GM18498 (cell line): ENCODE measurements around the gene KRTAP9-9.
"Not testable (repeated sequence)": the region's sequence is repeated elsewhere in the genome, so short reads cannot be mapped to it uniquely, and the experiment has no call there.

Experiments
- ATAC-seq: cut with Tn5 transposase; IDR thresholded peaks from one replicate; pipeline ENCODE4 v1.9.1; 2021; ENCODE audit warnings: mild to moderate bottlenecking, moderate library complexity; ENCODE audit not compliant: unreplicated experiment

KRTAP9-9 gene

DNA sequence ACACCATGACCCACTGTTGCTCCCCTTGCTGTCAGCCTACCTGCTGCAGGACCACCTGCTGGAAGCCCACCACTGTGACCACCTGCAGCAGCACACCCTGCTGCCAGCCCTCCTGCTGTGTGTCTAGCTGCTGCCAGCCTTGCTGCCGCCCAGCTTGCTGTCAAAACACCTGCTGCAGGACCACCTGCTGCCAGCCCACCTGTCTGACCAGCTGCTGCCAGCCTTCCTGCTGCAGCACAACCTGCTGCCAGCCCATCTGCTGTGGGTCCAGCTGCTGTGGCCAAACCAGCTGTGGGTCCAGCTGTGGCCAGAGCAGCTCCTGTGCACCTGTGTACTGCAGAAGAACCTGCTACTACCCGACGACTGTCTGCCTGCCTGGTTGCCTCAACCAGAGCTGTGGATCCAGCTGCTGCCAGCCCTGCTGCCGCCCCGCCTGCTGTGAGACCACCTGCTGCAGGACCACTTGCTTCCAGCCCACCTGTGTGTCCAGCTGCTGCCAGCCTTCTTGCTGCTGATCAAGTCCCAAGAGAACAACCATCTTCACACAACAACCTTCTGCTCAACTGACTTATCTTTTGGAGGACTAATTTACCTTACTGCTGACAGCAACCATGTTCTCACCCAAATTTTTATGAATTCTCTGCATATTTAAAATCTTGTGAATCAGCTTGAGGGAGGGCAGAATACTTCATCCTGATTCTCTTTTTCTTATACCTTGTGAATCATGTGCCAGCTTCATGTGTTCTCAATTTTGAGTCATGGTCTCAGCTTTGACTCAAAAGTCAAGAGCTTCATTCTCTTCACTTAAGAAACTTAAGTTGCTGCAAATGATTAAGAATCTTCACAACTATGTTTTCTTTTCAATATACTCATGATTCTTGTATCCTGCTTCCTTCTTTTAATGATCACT is at the start of gene KRTAP9-9:
TSS of gene KRTAP9-9 (plus strand) at position 4 of the 910 bp plus-strand sequence.
- ATAC-seq, result not testable (repeated sequence)

DNA sequence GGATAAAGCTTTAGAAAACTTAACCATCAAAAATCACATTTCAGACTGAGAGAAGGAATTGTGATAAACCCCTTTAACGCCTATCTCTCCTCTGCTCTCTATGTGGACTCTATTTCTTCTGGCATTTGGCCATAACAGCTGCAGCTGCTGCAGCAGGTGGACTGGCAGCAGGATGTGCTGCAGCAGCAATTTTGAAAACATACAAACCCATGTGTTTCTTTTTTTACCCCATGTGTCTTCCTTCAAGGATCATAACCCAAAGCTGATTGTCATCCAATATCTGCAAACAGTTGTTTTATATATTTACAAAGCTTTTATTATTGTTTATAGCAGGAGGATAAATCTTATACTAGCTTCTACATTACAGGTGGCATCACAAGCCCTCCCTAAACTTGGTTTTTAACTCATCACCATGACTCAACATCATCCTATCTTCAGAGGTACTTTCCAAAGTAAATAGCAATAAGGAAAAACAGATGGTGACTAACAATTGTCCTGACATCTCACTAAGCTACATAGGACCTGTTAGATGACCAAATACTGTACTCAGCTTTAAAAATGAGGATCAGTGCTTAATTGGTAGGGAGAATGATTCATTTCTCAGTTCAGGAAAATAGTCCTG is 43.2 kb upstream of the KRTAP9-9 start:
- ATAC-seq, result no peak

DNA sequence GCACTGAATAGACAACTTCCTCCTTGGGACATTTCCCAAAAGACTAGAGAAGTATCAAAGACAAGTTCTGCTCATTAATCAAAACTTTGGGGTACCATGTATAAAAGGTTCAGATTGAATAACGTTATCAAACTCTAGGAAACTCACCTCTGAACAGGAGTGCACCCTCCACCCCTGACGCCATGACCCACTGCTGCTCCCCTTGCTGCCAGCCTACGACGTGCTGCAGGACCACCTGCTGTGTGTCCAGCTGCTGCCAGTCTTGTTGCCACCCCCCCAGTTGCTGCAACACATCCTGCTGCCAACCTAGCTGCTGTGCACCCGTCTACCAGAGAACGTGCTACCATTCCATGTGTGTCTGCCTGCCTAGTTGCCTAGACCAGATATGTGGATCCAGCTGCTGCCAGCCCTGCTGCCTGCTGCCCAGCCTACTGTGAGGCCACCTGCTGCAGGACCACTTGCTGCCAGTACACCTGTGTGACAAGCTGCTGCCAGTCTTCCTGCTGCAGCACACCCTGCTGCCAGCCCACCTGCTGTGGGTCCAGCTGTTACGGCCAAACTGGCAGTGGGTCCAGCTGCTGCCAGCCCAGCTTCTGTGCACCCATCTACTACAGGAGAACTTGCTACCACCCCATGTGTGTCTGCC is 42.5 kb upstream of the KRTAP9-9 start:
- no peak for ATAC-seq

DNA sequence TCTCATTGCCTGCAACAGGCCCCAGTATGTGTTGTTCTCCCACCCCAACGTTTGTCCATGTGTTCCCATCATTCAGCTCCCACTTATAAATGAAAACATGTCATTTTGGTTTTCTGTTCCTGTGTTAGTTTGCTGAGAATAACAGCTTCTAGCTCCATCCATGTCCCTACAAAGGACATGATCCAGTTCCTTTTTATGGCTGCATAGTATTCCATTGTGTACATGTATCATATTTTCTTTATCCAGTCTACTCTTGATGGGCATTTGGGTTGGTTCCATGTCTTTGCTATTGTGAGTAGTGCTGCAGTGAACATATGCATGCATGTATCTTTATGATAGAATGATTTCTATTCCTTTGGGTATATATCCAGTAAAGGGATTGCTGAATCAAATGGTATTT is 39.5 kb upstream of the KRTAP9-9 start:
- no peak for ATAC-seq

DNA sequence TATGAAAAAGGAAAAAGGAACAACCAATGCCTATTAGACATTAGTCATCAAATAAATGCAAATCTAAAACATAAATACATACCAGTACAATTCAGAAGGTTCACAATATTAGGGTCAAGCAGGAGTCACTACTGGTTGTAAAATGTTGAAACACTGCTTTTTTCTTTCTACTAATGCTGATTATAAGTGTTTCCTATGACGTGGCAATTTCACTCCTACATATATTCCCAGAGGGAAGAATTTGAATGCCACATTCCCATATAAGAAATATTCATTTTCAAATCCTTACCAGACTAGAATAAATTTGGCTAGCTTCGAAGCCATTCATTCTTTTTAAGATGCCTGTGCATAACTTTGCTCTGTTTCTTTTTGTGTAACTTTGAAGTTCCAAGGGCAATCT is 31.4 kb upstream of the KRTAP9-9 start:
- ATAC-seq, result no peak

DNA sequence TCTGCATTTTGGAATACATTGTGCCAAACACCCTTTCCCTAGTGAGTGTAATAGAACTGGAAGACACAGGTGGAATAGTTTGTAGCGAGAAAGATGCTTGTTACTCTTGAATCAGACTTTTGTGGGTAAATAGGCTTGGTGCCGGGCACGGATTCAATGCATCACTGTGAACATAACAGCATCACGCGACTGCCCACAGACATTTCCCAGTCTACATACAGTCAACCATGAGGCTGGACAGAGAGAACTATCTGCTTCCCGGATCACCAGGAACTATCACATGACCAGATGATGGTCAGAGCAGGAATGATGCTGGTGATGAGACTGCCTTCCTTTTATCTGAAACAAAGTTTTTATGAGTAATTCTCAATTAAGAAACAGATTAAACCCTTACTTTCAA is 29.1 kb upstream of the KRTAP9-9 start:
- no peak for ATAC-seq

DNA sequence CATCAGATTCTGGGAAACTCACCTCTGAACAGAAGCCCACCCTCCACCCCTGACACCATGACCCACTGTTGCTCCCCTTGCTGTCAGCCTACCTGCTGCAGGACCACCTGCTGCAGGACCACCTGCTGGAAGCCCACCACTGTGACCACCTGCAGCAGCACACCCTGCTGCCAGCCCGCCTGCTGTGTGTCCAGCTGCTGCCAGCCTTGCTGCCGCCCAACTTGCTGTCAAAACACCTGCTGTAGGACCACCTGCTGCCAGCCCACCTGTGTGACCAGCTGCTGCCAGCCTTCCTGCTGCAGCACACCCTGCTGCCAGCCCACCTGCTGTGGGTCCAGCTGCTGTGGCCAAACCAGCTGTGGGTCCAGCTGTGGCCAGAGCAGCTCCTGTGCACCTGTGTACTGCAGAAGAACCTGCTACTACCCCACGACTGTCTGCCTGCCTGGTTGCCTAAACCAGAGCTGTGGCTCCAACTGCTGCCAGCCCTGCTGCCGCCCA is 28.5 kb upstream of the KRTAP9-9 start, which contains the start of gene KRTAP9-2:
TSS of gene KRTAP9-2 (plus strand) at position 51 of the 498 bp plus-strand sequence. CDS start at position 58, 7 bp downstream.
- ATAC-seq, result not testable (repeated sequence)

DNA sequence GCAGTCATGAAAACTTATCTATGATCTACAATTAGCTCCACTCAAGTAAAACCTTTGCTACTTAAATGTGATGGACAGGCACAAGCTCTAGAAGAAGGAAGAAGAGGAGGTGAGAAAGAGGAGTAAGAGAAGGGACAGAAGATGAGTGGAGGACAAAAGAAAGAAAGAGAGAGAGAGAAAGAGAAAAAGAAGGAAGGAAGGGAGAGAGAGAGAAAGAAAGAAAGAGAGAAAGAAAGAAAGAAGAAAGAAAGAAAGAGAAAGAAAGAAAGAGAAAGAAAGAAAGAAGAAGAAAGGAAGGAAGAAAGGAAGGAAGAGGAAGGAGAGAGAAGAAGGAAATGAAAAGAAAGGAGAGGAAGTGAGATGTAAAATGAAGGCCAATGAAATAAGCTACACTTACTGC is 25.1 kb upstream of the KRTAP9-9 start:
- no peak for ATAC-seq

DNA sequence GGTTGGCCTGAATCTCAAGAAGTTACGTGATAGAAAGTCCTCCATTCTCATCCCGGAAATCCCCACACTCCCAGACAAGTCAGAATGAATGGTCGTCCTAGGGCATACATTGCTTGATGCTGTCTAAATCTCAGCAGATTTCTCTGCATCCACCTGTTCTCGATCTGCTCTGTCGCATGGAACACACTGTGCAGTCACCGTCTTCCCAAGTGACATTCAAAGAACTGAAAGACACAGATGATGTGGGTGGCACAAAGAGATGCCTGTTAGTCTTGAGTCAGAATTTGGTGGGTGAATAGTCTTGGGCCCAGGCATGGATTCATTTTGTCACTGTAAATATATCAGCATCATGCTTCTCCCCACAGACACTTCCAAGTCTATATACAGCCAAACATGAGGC is 23.5 kb upstream of the KRTAP9-9 start:
- ATAC-seq, result no peak

DNA sequence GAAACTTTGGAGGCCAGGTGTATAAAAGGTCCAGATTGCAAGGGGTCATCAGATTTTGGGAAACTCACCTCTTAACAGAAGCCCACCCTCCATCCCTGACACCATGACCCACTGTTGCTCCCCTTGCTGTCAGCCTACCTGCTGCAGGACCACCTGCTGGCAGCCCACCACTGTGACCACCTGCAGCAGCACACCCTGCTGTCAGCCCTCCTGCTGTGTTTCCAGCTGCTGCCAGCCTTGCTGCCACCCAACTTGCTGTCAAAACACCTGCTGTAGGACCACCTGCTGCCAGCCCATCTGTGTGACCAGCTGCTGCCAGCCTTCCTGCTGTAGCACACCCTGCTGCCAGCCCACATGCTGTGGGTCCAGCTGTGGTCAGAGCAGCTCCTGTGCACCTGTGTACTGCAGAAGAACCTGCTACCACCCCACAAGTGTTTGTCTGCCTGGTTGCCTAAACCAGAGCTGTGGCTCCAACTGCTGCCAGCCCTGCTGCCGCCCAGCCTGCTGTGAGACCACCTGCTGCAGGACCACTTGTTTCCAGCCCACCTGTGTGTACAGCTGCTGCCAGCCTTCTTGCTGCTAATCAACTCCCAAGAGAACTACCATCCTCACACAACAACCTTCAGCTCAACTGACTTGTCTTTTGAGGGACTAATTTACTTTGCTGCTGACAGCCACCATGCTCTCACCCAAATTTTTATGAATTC is 22.6 kb upstream of the KRTAP9-9 start, which contains the start of gene KRTAP9-3:
TSS of gene KRTAP9-3 (plus strand) at position 51 of the 707 bp plus-strand sequence. CDS start at position 104, 53 bp downstream.
- not testable (repeated sequence) for ATAC-seq

DNA sequence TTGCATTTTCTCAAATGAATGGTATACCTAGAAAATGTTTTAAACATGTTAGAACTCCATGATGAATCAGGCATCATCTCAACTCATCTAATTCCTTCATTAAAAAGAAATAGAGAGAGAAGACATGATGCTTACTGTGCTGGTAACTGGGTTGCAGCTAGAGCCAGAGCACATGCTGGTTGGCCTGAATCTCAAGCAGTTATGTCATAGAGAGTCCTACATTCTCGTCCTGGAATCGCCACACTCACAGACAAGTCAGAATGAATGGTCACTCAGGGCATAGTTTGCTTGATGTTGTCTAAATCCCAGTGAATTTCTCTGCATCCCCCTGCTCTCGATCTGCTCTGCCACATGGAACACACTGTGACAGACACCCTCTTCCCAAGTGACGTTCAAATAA is 18.1 kb upstream of the KRTAP9-9 start:
- ATAC-seq, result not testable (repeated sequence)

DNA sequence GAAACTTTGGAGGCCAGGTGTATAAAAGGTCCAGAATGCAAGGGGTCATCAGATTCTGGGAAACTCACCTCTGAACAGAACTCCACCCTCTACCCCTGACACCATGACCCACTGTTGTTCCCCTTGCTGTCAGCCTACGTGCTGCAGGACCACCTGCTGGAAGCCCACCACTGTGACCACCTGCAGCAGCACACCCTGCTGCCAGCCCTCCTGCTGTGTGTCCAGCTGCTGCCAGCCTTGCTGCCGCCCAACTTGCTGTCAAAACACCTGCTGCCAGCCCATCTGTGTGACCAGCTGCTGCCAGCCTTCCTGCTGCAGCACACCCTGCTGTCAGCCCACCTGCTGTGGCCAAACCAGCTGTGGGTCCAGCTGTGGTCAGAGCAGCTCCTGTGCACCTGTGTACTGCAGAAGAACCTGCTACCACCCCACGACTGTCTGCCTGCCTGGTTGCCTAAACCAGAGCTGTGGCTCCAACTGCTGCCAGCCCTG is 17.2 kb upstream of the KRTAP9-9 start, which contains the start of gene KRTAP9-8:
TSS of gene KRTAP9-8 (plus strand) at position 51 of the 489 bp plus-strand sequence. CDS start at position 104, 53 bp downstream.
- ATAC-seq, result not testable (repeated sequence)

DNA sequence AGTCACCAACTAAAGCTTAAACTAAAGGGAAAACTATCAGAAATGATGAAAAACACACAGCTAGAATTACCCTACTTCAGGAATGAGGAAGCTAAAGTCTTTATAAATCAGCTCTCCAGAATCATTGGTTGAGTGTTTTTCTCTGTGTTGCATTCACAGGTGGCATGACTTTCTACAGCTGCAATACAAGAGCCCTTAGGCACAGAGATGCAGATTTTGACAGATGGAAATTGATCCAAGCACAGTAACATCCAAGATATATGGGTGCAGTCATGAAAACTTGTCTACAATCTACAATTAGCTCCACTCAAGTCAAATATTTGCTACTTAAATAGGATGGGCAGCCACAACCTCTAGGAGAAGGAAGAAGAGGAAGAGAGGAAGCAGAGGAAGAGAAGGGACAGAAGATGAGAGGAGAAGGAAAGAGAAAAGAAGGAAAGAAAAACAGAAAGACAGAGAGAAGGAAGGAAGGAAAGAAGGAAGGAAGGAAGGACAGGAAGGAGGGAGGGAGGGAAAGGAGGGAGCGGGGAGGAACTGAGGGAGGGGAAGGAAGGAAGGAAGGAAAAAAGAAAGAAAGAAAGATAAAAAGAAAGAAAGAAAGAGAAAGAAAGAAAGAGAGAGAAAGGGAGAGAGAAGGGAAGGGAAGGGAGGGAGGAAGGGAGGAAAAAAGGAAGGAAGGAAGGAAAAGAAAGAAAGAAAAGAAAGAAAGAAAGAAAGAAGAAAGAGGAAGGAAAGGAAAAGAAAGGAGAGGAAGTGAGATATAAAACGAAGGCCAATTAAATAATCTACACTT is 8.0 kb upstream of the KRTAP9-9 start:
- not testable (repeated sequence) for ATAC-seq

DNA sequence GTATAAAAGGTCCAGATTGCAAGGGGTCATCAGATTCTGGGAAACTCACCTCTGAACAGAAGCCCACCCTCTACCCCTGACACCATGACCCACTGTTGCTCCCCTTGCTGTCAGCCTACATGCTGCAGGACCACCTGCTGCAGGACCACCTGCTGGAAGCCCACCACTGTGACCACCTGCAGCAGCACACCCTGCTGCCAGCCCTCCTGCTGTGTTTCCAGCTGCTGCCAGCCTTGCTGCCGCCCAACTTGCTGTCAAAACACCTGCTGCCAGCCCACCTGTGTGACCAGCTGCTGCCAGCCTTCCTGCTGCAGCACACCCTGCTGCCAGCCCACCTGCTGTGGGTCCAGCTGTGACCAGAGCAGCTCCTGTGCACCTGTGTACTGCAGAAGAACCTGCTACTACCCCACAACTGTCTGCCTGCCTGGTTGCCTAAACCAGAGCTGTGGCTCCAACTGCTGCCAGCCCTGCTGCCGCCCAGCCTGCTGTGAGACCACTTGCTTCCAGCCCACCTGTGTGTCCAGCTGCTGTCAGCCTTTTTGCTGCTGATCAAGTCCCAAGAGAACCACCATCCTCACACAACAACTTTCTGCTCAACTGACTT is 5.4 kb upstream of the KRTAP9-9 start, which contains the start of gene KRTAP9-4:
TSS of gene KRTAP9-4 (plus strand) at position 51 of the 604 bp plus-strand sequence. CDS start at position 85, 34 bp downstream.
- not testable (repeated sequence) for ATAC-seq

DNA sequence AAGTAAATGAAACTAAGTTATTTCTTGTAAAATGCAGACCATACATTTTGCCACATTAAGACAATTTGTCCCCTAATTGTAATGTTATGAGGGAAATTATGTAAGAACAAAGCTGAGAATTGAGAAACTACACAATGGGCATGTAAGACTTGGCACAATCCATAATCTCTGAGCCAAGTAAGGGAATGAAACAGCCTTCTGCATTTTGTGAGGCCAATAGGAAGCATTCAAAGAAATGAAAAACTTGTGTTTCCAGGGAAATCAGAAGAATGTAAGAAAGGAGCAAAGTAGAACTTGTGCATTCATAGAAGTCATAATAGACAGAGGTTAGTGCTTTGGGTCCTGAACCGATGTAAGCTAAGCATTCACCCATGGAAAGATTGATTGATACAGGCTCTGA is 3.9 kb upstream of the KRTAP9-9 start:
- ATAC-seq, result no peak

DNA sequence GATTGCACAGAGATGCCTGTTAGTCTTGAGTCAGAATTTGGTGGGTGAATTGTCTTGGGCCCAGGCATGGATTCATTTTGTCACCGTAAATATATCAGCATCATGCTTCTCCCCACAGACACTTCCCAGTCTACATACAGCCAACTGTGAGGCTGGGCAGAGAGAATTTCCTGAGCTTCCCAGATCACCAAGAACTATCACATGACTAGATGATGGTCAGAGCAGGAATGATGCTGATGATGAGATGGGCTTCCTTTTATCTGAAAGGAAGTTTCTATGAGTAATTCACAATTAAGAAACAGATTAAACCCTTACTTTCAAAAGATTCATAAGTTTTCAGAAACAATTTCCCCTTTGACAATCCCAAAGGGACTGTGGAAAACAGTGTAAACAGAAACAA is 323 bp upstream of the KRTAP9-9 start:
- no peak for ATAC-seq

DNA sequence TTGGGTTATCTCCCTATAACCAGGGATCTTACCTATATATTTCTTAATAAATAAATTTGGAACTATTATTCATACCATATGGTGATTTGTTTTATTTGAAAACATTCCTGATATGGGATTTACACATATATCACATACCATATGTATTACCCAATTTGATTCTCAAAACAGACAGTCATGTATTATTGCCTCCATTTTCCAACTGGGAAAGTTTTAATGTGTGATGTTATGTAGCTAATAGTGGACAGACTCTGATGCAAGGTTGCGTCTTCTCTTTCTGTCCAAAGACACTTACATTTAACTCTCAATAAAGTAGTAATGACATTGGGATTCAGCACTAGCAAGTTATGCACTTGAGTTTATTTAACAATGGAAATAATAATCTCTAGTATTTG is 1.1 kb downstream of the KRTAP9-9 start:
- no peak for ATAC-seq

DNA sequence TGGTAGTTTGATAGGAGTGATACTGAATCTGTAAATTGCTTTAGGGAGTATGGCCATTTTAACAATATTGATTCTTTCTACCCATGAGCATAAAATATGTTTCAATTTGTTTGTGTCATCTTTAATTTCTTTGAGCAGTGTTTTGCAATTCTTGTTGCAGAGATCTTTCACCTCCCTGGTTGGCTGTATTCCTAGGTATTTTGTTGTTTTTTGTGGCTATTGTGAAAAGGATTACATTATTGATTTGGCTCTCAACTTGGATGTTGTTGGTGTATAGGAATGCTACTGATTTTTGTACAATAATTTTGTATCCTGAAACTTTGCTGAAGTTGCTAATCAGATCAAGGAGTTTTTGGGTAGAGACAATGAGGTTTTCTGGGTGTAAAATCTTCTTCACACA is 3.2 kb downstream of the KRTAP9-9 start:
- ATAC-seq, result no peak

DNA sequence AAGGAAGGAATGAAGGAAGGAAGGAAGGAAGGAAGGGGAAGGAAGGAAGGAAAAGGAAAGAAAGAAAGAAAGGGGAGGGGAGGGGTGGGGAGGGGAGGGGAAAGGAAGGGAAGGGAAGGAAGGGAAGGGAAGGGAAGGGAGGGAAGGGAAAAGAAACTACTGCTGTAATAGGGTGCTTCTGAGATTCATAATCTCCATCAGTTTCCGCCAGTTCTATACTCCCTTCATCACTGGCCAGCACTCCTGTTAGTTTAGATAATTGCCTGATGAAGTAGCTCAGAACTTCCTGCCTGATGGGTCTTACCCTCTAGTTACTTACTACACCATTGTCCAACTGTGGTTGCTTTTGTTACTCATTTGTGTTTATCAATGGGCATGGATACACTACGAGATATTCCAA is 8.0 kb downstream of the KRTAP9-9 start:
- ATAC-seq, result no peak
